ENCODE data around the gene CPNE1. TPM values are rescaled to one million over a fixed set of nuclear protein-coding genes. Genes with fewer than 3 reads are reported as not detected.

CPNE1 gene
- total RNA-seq, 1 donor = 92.0 TPM

DNA sequence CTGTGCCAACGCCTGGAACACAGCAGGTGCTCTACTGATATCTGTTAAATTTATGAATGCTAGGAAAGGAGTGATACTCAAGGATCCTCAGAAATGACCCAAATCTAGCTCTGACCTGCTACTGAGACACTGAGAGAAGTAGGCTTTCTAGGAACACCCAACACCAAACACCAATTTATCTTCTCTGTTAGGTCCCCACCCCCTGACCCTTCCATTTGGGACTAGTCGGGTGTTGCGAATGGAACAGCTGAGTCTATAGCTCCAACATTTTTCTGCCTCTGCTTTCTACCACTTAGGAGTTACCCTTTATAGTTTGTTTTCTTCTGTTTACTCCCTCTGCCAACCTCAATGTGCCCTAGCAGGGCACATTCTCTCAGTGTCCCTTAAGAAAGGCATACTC lies 24.0 kb downstream of the CPNE1 start:
- TF ChIP-seq, protein P1, sequence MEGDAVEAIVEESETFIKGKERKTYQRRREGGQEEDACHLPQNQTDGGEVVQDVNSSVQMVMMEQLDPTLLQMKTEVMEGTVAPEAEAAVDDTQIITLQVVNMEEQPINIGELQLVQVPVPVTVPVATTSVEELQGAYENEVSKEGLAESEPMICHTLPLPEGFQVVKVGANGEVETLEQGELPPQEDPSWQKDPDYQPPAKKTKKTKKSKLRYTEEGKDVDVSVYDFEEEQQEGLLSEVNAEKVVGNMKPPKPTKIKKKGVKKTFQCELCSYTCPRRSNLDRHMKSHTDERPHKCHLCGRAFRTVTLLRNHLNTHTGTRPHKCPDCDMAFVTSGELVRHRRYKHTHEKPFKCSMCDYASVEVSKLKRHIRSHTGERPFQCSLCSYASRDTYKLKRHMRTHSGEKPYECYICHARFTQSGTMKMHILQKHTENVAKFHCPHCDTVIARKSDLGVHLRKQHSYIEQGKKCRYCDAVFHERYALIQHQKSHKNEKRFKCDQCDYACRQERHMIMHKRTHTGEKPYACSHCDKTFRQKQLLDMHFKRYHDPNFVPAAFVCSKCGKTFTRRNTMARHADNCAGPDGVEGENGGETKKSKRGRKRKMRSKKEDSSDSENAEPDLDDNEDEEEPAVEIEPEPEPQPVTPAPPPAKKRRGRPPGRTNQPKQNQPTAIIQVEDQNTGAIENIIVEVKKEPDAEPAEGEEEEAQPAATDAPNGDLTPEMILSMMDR (IDR thresholded peaks at IDR 0.05; ENCODE audit: insufficient read depth, low read depth, low read length) = no peak
- no peak for DNase-seq (ENCODE audit: low read depth)
- no peak overlapping the region for H3K4me3 ChIP-seq (ENCODE audit: low read depth, low read length)

DNA sequence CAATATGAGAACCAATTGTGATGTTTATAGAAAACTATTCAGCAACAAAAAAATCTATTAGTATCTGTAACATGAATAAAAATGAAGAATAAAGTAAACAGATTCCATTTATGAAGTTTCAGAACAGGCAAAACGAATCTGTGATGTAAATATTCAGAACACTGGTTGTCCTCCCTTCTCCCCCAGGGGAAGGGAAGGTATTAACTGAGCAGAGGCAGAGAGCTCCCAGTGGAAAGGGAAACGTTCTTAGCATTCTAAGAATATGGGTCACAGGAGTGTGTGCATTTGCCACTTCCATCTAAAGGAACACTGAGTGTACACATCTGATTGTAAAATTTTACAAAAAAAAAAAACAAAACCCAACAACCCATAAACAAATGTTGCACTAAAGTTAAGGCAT lies 25.9 kb downstream of the CPNE1 start:
- no peak overlapping the region for H3K4me3 ChIP-seq (ENCODE audit: low read depth, low read length)
- peak; percentile 34 for DNase-seq (ENCODE audit: low read depth)
- TF ChIP-seq, protein P1 (IDR thresholded peaks at IDR 0.05; ENCODE audit: insufficient read depth, low read depth, low read length) = no peak

DNA sequence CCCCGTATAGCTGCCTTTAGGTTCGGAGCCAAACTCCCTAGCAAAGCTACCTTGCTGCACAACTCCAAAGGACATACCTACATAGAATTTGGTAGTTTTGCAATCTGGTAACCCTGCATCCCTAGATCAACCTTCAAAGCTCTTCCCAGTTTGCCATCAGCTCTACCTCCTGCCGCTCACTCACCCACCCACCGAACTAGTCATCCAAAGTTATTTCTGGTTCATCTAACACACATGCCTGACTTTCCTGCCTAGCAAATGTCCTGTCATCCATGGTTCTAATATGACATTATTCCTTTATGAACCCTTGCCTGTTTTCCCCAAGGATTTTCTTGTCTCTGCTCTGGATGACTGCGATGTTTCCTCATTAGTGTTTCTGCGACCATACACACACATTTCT lies 27.4 kb downstream of the CPNE1 start:
- H3K4me3 ChIP-seq (ENCODE audit: low read depth, low read length) = no peak overlapping the region
- DNase-seq (ENCODE audit: low read depth) = no peak
- TF ChIP-seq, protein P1 (IDR thresholded peaks at IDR 0.05; ENCODE audit: insufficient read depth, low read depth, low read length) = no peak

DNA sequence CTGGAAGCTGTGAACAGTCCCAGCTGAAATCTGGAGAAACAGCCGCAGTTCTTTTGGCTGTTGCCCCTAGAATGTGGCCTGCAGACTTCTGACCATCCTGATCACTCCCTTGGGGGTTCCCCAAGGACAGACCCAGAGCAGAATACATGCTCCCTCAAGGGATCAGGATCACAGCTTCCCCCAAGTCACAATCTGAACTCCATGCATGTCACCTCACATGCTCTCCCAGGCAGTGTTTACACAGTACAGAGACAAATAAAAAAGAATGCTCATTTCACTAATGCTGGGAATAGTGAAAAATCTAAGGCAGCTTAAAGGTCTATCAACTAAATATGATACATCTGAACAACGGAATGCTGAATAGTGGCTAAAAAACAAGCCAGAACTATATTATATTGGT lies 28.6 kb downstream of the CPNE1 start:
- H3K4me3 ChIP-seq (ENCODE audit: low read depth, low read length) = no peak overlapping the region
- no peak for DNase-seq (ENCODE audit: low read depth)
- TF ChIP-seq, protein P1 (IDR thresholded peaks at IDR 0.05; ENCODE audit: insufficient read depth, low read depth, low read length) = no peak

DNA sequence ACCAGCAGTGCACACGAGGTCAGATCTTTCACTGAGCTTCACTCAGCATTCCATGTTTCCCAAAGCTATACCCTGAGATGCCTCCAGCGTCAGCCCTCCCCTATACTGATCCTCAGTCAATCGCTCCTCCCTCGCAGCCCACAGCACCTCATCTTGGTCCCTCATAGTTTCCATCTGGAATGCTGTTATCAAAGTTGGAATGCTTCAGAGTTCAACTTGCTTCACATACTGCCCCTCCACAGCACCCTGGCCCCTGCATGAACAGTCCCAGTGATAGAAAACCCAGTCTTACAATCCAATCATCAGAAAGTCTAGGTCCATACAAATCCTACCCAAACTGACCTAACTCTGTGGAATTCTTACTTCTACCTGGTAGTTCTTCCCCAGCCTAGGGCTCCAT lies 29.0 kb downstream of the CPNE1 start:
- H3K4me3 ChIP-seq (ENCODE audit: low read depth, low read length) = no peak overlapping the region
- no peak for DNase-seq (ENCODE audit: low read depth)

DNA sequence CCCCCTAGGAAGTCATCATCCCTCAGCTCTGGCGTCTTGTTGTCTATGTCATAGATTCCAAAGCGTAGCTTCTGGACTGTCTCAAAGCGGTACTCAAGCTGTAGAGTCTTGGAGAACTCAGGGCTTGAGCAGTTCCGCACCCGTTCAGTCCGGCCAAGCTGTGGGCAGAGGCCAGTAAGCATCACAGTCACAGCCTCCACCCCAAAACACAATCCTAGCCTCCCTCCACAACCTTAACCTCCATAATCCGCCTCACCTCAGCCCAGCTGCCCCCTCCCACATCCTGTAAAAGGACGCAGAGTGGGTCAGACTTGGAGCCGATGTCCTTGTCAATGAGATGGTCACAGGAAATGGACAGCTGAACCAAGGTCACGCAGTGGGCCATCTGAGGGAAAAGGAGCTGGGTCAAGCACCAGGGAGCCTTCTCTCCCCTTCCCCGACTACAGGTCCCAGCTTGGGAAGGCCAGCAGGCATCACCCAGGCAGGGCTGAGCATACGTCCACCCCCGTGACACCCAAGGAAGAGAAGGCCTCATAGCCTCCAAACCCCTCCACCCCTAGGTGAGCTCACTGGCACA lies 32.1 kb downstream of the CPNE1 start:
- no peak for DNase-seq (ENCODE audit: low read depth)
- H3K4me3 ChIP-seq (ENCODE audit: low read depth, low read length) = no peak overlapping the region
- TF ChIP-seq, protein P1 (IDR thresholded peaks at IDR 0.05; ENCODE audit: insufficient read depth, low read depth, low read length) = no peak

More for the DNA sequence above, 29.0 kb downstream of the CPNE1 start:
- TF ChIP-seq, protein P1 (IDR thresholded peaks at IDR 0.05; ENCODE audit: insufficient read depth, low read depth, low read length) = no peak

DNA sequence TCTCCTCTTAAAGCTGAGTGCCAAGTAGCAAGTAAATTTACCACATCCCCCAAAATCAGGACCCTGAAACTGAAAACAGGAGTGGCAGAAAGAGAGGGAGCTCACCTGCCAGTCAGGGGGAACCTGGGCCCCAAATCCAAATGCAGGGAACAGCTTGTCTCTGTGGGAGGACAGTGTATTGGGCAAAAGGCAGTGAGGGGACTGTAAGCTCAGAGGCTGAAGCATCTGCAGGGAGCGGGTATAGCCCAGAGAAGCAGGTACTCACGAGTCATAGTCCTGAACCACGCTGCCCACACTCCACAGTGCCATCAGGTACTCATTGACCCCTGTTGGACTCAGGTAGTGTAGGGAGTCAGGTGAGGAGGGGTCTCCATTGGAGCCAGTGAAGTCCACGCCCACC lies 34.1 kb downstream of the CPNE1 start:
- no peak for DNase-seq (ENCODE audit: low read depth)
- TF ChIP-seq, protein P1 (IDR thresholded peaks at IDR 0.05; ENCODE audit: insufficient read depth, low read depth, low read length) = no peak
- no peak overlapping the region for H3K4me3 ChIP-seq (ENCODE audit: low read depth, low read length)

All from fibroblast of villous mesenchyme (primary cell).